Right atrium auricular region (tissue), 2 donors: ENCODE results near the gene DLGAP1. TPM values are rescaled to one million over a fixed set of nuclear protein-coding genes. Genes with fewer than 3 reads are reported as not detected.

Experiments
- DNase-seq: peaks from one replicate; pipeline ENCODE4 v3.0.0-alpha.2; 2019; ENCODE audit warnings: low spot score
- H3K27ac ChIP-seq, 2 donors: fragments of 200-600 bp; sonication (generic); 1 replicate in 1 of 2; 2 replicates in 1 of 2; pipeline ENCODE4 v1.5.1; 2016 to 2019
- H3K27me3 ChIP-seq, 2 donors: fragments of 200-600 bp; sonication (generic); one replicate each; pipeline versions ENCODE4 v1.5.1 to v1.6.0; 2017 to 2019
- H3K36me3 ChIP-seq: fragments of 200-600 bp; sonication (generic); one replicate; pipeline ENCODE4 v1.5.1; 2016
- H3K4me1 ChIP-seq, 2 donors: fragments of 200-600 bp; sonication (generic); one replicate each; pipeline versions ENCODE4 v1.5.1 to v1.6.0; 2017 to 2019
- H3K4me3 ChIP-seq, 2 donors: fragments of 200-600 bp; sonication (generic); 1 replicate in 1 of 2; 2 replicates in 1 of 2; pipeline ENCODE4 v1.5.1; 2017 to 2019; ENCODE audit warnings: mild to moderate bottlenecking in 1 of 2, moderate library complexity in 1 of 2
- H3K9me3 ChIP-seq, 2 donors: fragments of 200-600 bp; sonication (generic); one replicate each; pipeline ENCODE4 v1.5.1; 2019
- total RNA-seq, 2 donors: library from RNA; depleted of rRNA; stranded (reverse); fragments of >200 nt; gene quantifications; one replicate each; pipeline ENCODE4 v1.1.0, GENCODE V29; 2016
- TF ChIP-seq, protein P1 (sequence below), 2 donors: fragments of 200-600 bp; sonication (generic); IDR thresholded peaks; one replicate each; pipeline ENCODE4 v1.5.1; 2019; ENCODE audit warnings: antibody characterized with exemption in 2 of 2

Gene DLGAP1
- total RNA-seq, 2 donors from 2014 or later = 0.56 to 1.1 TPM

DNA sequence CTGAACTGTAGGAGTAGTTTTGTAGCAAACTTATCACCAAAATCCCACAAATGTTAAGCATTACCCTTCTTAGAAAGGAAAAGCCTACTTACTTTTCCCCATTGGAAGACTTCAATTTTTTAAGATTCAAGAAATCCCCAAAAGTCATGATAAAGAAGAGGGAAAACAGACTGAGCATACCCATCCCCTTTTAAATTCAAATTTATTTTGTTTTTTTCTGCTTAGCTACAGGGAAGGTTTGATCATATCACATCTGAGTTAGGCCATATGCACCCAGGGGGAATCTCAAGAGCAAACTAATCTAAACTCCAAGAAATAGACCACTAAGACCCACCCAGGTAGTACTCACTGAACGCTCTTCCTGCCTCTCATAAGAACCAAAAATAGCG is 830.6 kb downstream of the DLGAP1 start:
- no peaks in the 10 kb centered on the region for H3K9me3 ChIP-seq
- H3K36me3 ChIP-seq = no peaks in the 10 kb centered on the region
- peak overlapping the region in 1 of 2 donors; percentile 9 for H3K4me3 ChIP-seq
- H3K27me3 ChIP-seq = no peaks in the 10 kb centered on the region
- no peak for DNase-seq
- H3K4me1 ChIP-seq = peaks cover 0 to 29% of the 10 kb centered on the region in 2 donors
- TF ChIP-seq, protein P1, sequence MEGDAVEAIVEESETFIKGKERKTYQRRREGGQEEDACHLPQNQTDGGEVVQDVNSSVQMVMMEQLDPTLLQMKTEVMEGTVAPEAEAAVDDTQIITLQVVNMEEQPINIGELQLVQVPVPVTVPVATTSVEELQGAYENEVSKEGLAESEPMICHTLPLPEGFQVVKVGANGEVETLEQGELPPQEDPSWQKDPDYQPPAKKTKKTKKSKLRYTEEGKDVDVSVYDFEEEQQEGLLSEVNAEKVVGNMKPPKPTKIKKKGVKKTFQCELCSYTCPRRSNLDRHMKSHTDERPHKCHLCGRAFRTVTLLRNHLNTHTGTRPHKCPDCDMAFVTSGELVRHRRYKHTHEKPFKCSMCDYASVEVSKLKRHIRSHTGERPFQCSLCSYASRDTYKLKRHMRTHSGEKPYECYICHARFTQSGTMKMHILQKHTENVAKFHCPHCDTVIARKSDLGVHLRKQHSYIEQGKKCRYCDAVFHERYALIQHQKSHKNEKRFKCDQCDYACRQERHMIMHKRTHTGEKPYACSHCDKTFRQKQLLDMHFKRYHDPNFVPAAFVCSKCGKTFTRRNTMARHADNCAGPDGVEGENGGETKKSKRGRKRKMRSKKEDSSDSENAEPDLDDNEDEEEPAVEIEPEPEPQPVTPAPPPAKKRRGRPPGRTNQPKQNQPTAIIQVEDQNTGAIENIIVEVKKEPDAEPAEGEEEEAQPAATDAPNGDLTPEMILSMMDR (IDR thresholded peaks at IDR 0.05) = no peak
- H3K27ac ChIP-seq = peak overlapping the region; percentile 80 to 93

GRCh38 chr18:3623769-3624545 is 831.1 kb downstream of the DLGAP1 start:
- Histone ChIP-seq H3K27me3 (no peaks in the 10 kb centered on the region), H3K9me3 (no peaks in the 10 kb centered on the region), H3K27ac (peak overlapping the region; percentile 80 to 93), H3K4me3 (peak overlapping the region in 1 of 2 donors; percentile 9), H3K36me3 (no peaks in the 10 kb centered on the region), H3K4me1 (peaks cover 0 to 29% of the 10 kb centered on the region in 2 donors)
- TF ChIP-seq, protein P1 (IDR thresholded peaks at IDR 0.05) = no peak
- DNase-seq = peak; percentile 93

GRCh38 chr18:3620146-3621119 is 834.7 kb downstream of the DLGAP1 start:
- peaks cover 0 to 29% of the 10 kb centered on the region in 2 donors for H3K4me1 ChIP-seq
- H3K27me3 ChIP-seq = no peaks in the 10 kb centered on the region
- no peaks in the 10 kb centered on the region for H3K9me3 ChIP-seq
- no peak for DNase-seq
- TF ChIP-seq, protein P1 (IDR thresholded peaks at IDR 0.05) = no peak
- H3K36me3 ChIP-seq = no peaks in the 10 kb centered on the region
- no peak overlapping the region for H3K4me3 ChIP-seq
- no peak overlapping the region for H3K27ac ChIP-seq

DNA sequence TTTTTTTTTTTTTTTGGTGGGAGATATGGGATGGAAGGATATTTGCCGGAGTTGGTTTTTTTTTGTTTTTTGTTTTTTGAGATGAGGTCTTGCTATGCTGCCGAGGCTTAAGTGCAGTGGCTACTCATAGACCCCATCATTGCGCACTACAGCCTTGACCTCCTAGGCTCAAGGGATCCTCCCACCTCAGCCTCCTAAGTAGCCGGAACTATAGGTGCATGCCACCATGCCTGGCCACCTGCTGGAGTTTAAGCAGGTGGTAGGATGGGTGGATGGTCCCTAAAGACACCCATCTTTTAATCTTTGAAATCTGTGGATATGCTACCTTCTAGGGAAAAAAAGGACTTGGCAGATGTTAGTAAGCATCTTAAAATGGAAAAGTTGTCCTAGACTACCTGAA is 835.4 kb downstream of the DLGAP1 start:
- Histone ChIP-seq H3K4me1 (peaks cover 0 to 25% of the 10 kb centered on the region in 2 donors), H3K9me3 (no peaks in the 10 kb centered on the region), H3K27ac (no peak overlapping the region), H3K27me3 (no peaks in the 10 kb centered on the region), H3K4me3 (no peak overlapping the region), H3K36me3 (no peaks in the 10 kb centered on the region)
- TF ChIP-seq, protein P1 (IDR thresholded peaks at IDR 0.05) = no peak
- DNase-seq = no peak

GRCh38 chr18:3619222-3619621 is 835.9 kb downstream of the DLGAP1 start:
- Histone ChIP-seq H3K27ac (no peak overlapping the region), H3K36me3 (no peaks in the 10 kb centered on the region), H3K9me3 (no peaks in the 10 kb centered on the region), H3K4me1 (peaks cover 0 to 19% of the 10 kb centered on the region in 2 donors), H3K4me3 (no peak overlapping the region), H3K27me3 (no peaks in the 10 kb centered on the region)
- DNase-seq = no peak
- TF ChIP-seq, protein P1 (IDR thresholded peaks at IDR 0.05) = no peak
